ENCODE data around the gene IRAG1.

The IRAG1 gene

GRCh38 chr11:10666556-10667520 is 26.7 kb downstream of the IRAG1 start:
- DNase-seq (ENCODE audit: low spot score): no peak

- no peak for DNase-seq (ENCODE audit: low spot score)
Observed at GRCh38 chr11:10664496-10664895, 29.1 kb downstream of the IRAG1 start.

- no peak for DNase-seq (ENCODE audit: low spot score)
Observed at GRCh38 chr11:10663990-10664389, 29.6 kb downstream of the IRAG1 start.

- DNase-seq (ENCODE audit: low spot score): no peak
Observed at GRCh38 chr11:10663365-10663764, 30.2 kb downstream of the IRAG1 start.

- DNase-seq (ENCODE audit: low spot score): no peak
Observed at GRCh38 chr11:10660323-10660722, 33.2 kb downstream of the IRAG1 start.

GRCh38 chr11:10659339-10660216 is 34.0 kb downstream of the IRAG1 start:
- DNase-seq (ENCODE audit: low spot score): peak; percentile 36

GRCh38 chr11:10658621-10659338 is 34.8 kb downstream of the IRAG1 start:
- DNase-seq (ENCODE audit: low spot score): no peak

GRCh38 chr11:10657308-10658271 is 36.0 kb downstream of the IRAG1 start:
- no peak for DNase-seq (ENCODE audit: low spot score)

- no peak for DNase-seq (ENCODE audit: low spot score)
Observed at GRCh38 chr11:10655943-10656576, 37.5 kb downstream of the IRAG1 start.

- DNase-seq (ENCODE audit: low spot score): no peak
Observed at GRCh38 chr11:10655227-10655626, 38.3 kb downstream of the IRAG1 start.

GRCh38 chr11:10654811-10655150 is 38.8 kb downstream of the IRAG1 start:
- no peak for DNase-seq (ENCODE audit: low spot score)

GRCh38 chr11:10653946-10654810 is 39.4 kb downstream of the IRAG1 start:
- DNase-seq (ENCODE audit: low spot score): peak; percentile 32

GRCh38 chr11:10653261-10653660 is 40.3 kb downstream of the IRAG1 start:
- no peak for DNase-seq (ENCODE audit: low spot score)

GRCh38 chr11:10651656-10652361 is 41.7 kb downstream of the IRAG1 start:
- DNase-seq (ENCODE audit: low spot score): no peak

- no peak for DNase-seq (ENCODE audit: low spot score)
Observed at GRCh38 chr11:10650630-10651029, 42.9 kb downstream of the IRAG1 start.

- DNase-seq (ENCODE audit: low spot score): no peak
Observed at GRCh38 chr11:10650166-10650565, 43.4 kb downstream of the IRAG1 start.

GRCh38 chr11:10648871-10649270 is 44.7 kb downstream of the IRAG1 start:
- no peak for DNase-seq (ENCODE audit: low spot score)

GRCh38 chr11:10646681-10647355 is 46.7 kb downstream of the IRAG1 start:
- DNase-seq (ENCODE audit: low spot score): no peak

Measured in RKO (cell line).